ENCODE measurements around the gene USP48. TPM values are rescaled to one million over a fixed set of nuclear protein-coding genes. Genes with fewer than 3 reads are reported as not detected.
A peak's percentile ranks its signal among the peaks of the same experiment; 100 is the strongest.
"Not testable (repeated sequence)": the region's sequence is repeated elsewhere in the genome, so short reads cannot be mapped to it uniquely, and the experiment has no call there.

The USP48 gene
- total and polyA plus RNA-seq, 12 donors: 35.9 to 156 (median 86.4) TPM

DNA sequence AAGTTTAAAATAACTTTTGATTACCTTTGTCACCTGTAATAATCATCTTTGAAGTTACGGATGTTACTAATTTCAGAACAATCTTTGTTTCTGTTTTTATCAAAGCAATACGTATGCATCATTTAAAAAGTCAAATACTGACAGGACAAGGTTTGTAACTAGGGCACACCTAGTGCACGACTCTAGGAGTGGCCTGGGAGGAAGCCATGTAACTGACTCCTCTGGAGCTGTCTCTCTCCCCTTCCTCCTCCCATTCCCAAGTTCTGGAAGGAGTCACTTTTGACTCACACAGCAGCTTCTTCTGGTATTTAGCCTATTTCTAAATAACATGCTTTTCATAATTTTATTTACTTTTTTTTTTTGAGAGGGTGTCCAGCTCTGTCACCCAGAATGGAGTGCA is 102.0 kb downstream of the USP48 start:
- peaks cover 0 to 38% of the 10 kb centered on the region in 2 donors for H3K36me3 ChIP-seq (replicated peaks in 1 of 2)
- 31 to 51% (median 44%) methylated on average over 3 of the region's 3 CpGs for WGBS, 4 donors
- peak in 4 of 7 donors; percentile 49 to 65 (median 60) for DNase-seq
- TF ChIP-seq POLR2A (IDR thresholded peaks at IDR 0.05): no peak
- TF ChIP-seq, protein P1, sequence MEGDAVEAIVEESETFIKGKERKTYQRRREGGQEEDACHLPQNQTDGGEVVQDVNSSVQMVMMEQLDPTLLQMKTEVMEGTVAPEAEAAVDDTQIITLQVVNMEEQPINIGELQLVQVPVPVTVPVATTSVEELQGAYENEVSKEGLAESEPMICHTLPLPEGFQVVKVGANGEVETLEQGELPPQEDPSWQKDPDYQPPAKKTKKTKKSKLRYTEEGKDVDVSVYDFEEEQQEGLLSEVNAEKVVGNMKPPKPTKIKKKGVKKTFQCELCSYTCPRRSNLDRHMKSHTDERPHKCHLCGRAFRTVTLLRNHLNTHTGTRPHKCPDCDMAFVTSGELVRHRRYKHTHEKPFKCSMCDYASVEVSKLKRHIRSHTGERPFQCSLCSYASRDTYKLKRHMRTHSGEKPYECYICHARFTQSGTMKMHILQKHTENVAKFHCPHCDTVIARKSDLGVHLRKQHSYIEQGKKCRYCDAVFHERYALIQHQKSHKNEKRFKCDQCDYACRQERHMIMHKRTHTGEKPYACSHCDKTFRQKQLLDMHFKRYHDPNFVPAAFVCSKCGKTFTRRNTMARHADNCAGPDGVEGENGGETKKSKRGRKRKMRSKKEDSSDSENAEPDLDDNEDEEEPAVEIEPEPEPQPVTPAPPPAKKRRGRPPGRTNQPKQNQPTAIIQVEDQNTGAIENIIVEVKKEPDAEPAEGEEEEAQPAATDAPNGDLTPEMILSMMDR (IDR thresholded peaks at IDR 0.05): no peak
- no peaks in the 10 kb centered on the region for H3K27me3 ChIP-seq
- H3K4me3 ChIP-seq: no peak overlapping the region
- intact Hi-C loops (cut with DNase I): no loop called here
- peak overlapping the region in 3 of 5 donors; percentile 39 to 64 (median 58) for H3K27ac ChIP-seq
- H3K9me3 ChIP-seq (replicated peaks in 1 of 3): no peaks in the 10 kb centered on the region
- peaks cover 0 to 14% of the 10 kb centered on the region in 2 donors for H3K4me1 ChIP-seq (replicated peaks in 1 of 2)

DNA sequence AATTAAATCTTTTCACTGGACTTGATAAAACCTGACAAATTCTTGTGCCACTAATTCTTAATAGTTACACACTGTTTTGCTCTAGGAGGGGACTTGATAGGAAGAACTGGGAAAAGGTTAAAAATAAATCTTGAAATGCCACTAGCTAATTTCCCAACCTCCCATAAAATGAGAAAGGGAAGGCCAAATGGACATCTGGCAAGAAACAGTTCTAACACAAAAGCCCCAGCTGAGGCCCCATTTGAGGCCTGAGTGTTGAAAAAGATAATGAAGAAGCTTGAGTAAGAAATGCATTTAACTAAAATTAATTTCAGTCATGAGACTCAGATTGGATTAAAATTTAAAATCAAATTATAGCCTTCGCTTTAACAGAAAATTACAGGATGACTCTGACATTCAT is 102.6 kb downstream of the USP48 start:
- intact Hi-C loops (cut with DNase I): no loop called here
- 93 to 97% (median 95%) methylated on average over 1 of the region's 1 CpG for WGBS, 4 donors
- no peaks in the 10 kb centered on the region for H3K27me3 ChIP-seq
- TF ChIP-seq, protein P1 (IDR thresholded peaks at IDR 0.05): no peak
- TF ChIP-seq POLR2A (IDR thresholded peaks at IDR 0.05): no peak
- DNase-seq: no peak
- H3K36me3 ChIP-seq (replicated peaks in 1 of 2): peaks cover 0 to 33% of the 10 kb centered on the region in 2 donors
- H3K4me1 ChIP-seq (replicated peaks in 1 of 2): peaks cover 0 to 14% of the 10 kb centered on the region in 2 donors
- peak overlapping the region in 2 of 5 donors; percentile 7 to 58 for H3K27ac ChIP-seq
- H3K4me3 ChIP-seq: no peak overlapping the region
- no peaks in the 10 kb centered on the region for H3K9me3 ChIP-seq (replicated peaks in 1 of 3)

DNA sequence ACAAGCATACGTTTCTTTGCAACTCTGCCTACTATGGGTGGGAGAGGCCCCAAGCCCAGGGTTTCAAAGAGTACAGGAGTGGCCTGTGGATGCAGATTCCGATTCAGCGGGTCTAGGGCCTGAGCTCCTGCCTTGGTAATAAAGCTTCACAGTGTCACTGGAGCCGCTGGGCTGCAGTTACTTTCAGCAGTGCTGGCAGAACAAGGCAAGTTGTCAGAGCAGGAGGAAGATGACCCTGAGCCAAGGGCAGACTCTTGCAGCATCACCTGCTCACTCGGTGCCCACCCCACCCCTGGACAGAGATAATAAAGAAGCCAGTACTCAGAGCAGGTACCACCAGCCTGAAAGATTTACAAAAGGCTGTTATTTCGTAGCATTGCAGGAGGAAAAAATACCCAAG is 105.8 kb downstream of the USP48 start:
- Histone ChIP-seq H3K9me3 (replicated peaks in 1 of 3) (no peaks in the 10 kb centered on the region), H3K27ac (peak overlapping the region in 1 of 5 donors; percentile 21), H3K36me3 (replicated peaks in 1 of 2) (peaks cover 0 to 21% of the 10 kb centered on the region in 2 donors), H3K4me1 (replicated peaks in 1 of 2) (peaks cover 20 to 28% of the 10 kb centered on the region in 2 donors), H3K27me3 (no peaks in the 10 kb centered on the region), H3K4me3 (no peak overlapping the region)
- intact Hi-C loops (cut with DNase I): no loop called here
- TF ChIP-seq POLR2A (IDR thresholded peaks at IDR 0.05): no peak
- TF ChIP-seq, protein P1 (IDR thresholded peaks at IDR 0.05): no peak
- 57 to 72% (median 62%) methylated on average over 6 of the region's 6 CpGs for WGBS, 4 donors
- peak in 2 of 7 donors; percentile 56 to 59 for DNase-seq

DNA sequence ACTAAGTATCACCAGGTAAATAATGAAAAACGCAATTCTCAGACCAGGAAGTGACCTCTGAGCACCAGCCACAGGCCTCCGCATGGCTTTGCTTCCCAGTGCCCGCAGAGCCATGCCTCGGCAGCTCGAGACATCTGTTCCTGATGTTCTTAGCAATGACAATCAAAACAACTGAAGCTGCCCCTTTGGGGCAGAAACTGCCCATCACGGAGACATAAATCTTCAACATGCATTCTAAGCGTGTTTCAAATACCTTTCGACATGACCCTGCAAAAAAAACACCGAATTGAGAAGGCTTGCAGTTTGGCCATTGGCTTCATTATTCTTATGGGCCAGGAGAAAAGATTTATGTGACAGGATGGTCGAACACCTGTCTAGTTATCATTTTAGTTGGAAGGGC is 108.0 kb downstream of the USP48 start:
- TF ChIP-seq, protein P1 (IDR thresholded peaks at IDR 0.05): no peak
- TF ChIP-seq POLR2A (IDR thresholded peaks at IDR 0.05): no peak
- no peak overlapping the region for H3K27ac ChIP-seq
- intact Hi-C loops (cut with DNase I): no loop called here
- no peaks in the 10 kb centered on the region for H3K9me3 ChIP-seq (replicated peaks in 1 of 3)
- H3K27me3 ChIP-seq: no peaks in the 10 kb centered on the region
- H3K4me1 ChIP-seq (replicated peaks in 1 of 2): peaks cover 26 to 27% of the 10 kb centered on the region in 2 donors
- peaks cover 0 to 21% of the 10 kb centered on the region in 2 donors for H3K36me3 ChIP-seq (replicated peaks in 1 of 2)
- DNase-seq: no peak
- WGBS, 4 donors: 85 to 92% (median 88%) methylated on average over 8 to 10 of the region's 10 CpGs
- H3K4me3 ChIP-seq: no peak overlapping the region

DNA sequence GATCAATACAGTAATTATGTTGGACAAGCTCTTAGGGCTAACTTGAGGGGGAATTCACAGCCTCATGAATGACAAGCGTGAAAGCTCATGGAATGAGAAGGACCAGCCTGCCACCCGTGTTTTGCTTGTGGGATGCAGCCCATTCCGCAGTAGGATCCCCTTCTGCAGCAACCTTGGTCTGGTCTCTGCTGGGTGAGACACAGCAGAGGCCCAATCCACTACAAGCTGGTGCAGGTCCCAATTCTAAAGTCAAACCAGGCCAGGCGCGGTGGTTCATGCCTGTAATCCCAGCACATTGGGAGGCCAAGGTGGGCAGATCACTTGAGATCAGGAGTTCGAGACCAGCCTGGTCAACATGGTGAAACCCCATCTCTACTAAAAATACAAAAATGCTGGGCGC is 109.1 kb downstream of the USP48 start:
- intact Hi-C loops (cut with DNase I); H3K9me3 ChIP-seq (replicated peaks in 1 of 3); H3K4me3 ChIP-seq; H3K27me3 ChIP-seq: not testable (repeated sequence)
- Histone ChIP-seq H3K27ac (peak overlapping the region in 3 of 5 donors; percentile 58 to 64 (median 61)), H3K4me1 (replicated peaks in 1 of 2) (peaks cover 35 to 37% of the 10 kb centered on the region in 2 donors), H3K36me3 (replicated peaks in 1 of 2) (peaks cover 0 to 14% of the 10 kb centered on the region in 2 donors)
- 66 to 81% (median 74%) methylated on average over 4 to 7 of the region's 7 CpGs for WGBS, 4 donors
- DNase-seq: peak in 1 of 7 donors; percentile 14

Data from adrenal gland (tissue), 12 donors.